OCI-LY1 (cell line): ENCODE results near the gene MEIOSIN.
A peak's percentile ranks its signal among the peaks of the same experiment; 100 is the strongest.

Experiments used
- H2AFZ ChIP-seq: fragments of 200-600 bp; sonication (generic), shearing (Covaris generic); 2 replicates; pipeline ENCODE4 v1.6.0; 2014; ENCODE audit warnings: antibody characterized with exemption, mild to moderate bottlenecking, low read length
- H3F3A ChIP-seq: fragments of 200-600 bp; sonication (generic), shearing (Covaris generic); 2 replicates; pipeline ENCODE4 v1.6.0; 2014; ENCODE audit warnings: mild to moderate bottlenecking, antibody characterized with exemption, low read length, moderate library complexity; ENCODE audit not compliant: insufficient read depth
- H3K27ac ChIP-seq: fragments of 200-600 bp; sonication (generic); 2 replicates; pipeline ENCODE4 v1.5.1; 2014; ENCODE audit warnings: low read length, mixed run types, mild to moderate bottlenecking, low read depth; ENCODE audit not compliant: poor library complexity, severe bottlenecking
- H3K27me3 ChIP-seq: fragments of 200-600 bp; sonication (generic); 2 replicates; pipeline ENCODE4 v1.6.0; 2014; ENCODE audit warnings: antibody characterized with exemption, mild to moderate bottlenecking, low read length, moderate library complexity; ENCODE audit not compliant: insufficient read depth
- H3K36me3 ChIP-seq: fragments of 200-600 bp; sonication (generic); 2 replicates; pipeline ENCODE4 v1.6.1; 2014; ENCODE audit warnings: mild to moderate bottlenecking, antibody characterized with exemption, low read length, moderate library complexity, mixed read lengths; ENCODE audit not compliant: insufficient read depth
- H3K4me1 ChIP-seq: fragments of 200-600 bp; sonication (generic); 2 replicates; pipeline ENCODE4 v1.5.1; 2014; ENCODE audit warnings: mild to moderate bottlenecking, low read length, moderate library complexity; ENCODE audit not compliant: insufficient read depth, severe bottlenecking
- H3K4me2 ChIP-seq: fragments of 200-600 bp; sonication (generic), shearing (Covaris generic); 2 replicates; pipeline ENCODE4 v1.6.1; 2014; ENCODE audit warnings: low read length
- H3K4me3 ChIP-seq: fragments of 200-600 bp; sonication (generic); 2 replicates; pipeline ENCODE4 v1.5.1; 2014; ENCODE audit warnings: low read length, low read depth, mild to moderate bottlenecking, mixed read lengths; ENCODE audit not compliant: poor library complexity, severe bottlenecking
- H3K79me2 ChIP-seq: fragments of 200-600 bp; shearing (Covaris generic); 2 replicates; pipeline ENCODE4 v1.6.1; 2016; ENCODE audit warnings: mixed run types, low read length, mixed read lengths; ENCODE audit not compliant: insufficient read depth
- H3K9ac ChIP-seq: fragments of 200-600 bp; sonication (generic), shearing (Covaris generic); 2 replicates; pipeline ENCODE4 v1.6.1; 2014; ENCODE audit warnings: mild to moderate bottlenecking, low read length, mixed read lengths
- H3K9me2 ChIP-seq: fragments of 200-600 bp; sonication (generic), shearing (Covaris generic); 2 replicates; pipeline ENCODE4 v1.6.1; 2014; ENCODE audit warnings: low read depth, mild to moderate bottlenecking, low read length, mixed read lengths
- H3K9me3 ChIP-seq: fragments of 200-600 bp; shearing (Covaris generic); 2 replicates; pipeline ENCODE4 v1.6.1; 2014; ENCODE audit warnings: low read length, mixed read lengths
- H4K20me1 ChIP-seq: fragments of 200-600 bp; sonication (generic), shearing (Covaris generic); 2 replicates; pipeline ENCODE4 v1.6.0; 2016; ENCODE audit warnings: mild to moderate bottlenecking, low read length; ENCODE audit not compliant: insufficient read depth
- CTCF ChIP-seq: fragments of 200-600 bp; sonication (generic), shearing (Covaris generic); IDR thresholded peaks from 2 replicates; pipeline ENCODE4 v1.5.1; 2017; ENCODE audit warnings: mild to moderate bottlenecking, antibody characterized with exemption, low read length, moderate library complexity, mixed read lengths
- EZH2 ChIP-seq: fragments of 200-600 bp; sonication (generic), shearing (Covaris generic); IDR thresholded peaks from 2 replicates; pipeline ENCODE4 v1.8.0; 2017; ENCODE audit warnings: borderline replicate concordance, mixed run types, mild to moderate bottlenecking, antibody characterized with exemption, low read length, moderate library complexity, mixed read lengths

MEIOSIN gene

GRCh38 chr19:45769821-45770191 lies 36.6 kb downstream of the MEIOSIN start:
- no peak for TF ChIP-seq EZH2
- TF ChIP-seq CTCF, result no peak
- no peaks in the 10 kb centered on the region for H3K9me2 ChIP-seq
- H3K4me2 ChIP-seq, result peak overlapping the region; percentile 86
- no peaks in the 10 kb centered on the region for H3F3A ChIP-seq
- H2AFZ ChIP-seq, result no peak overlapping the region
- peak overlapping the region; percentile 58 for H3K27ac ChIP-seq
- H3K79me2 ChIP-seq, result no peaks in the 10 kb centered on the region
- no peaks in the 10 kb centered on the region for H4K20me1 ChIP-seq
- no peaks in the 10 kb centered on the region; the same call in 1 of the 2 replicates for H3K27me3 ChIP-seq
- H3K9ac ChIP-seq, result peak overlapping the region; percentile 51
- H3K36me3 ChIP-seq, result no peaks in the 10 kb centered on the region
- H3K4me3 ChIP-seq, result peak overlapping the region; percentile 62
- H3K9me3 ChIP-seq, result no peaks in the 10 kb centered on the region
- H3K4me1 ChIP-seq, result peaks cover 34% of the 10 kb centered on the region

GRCh38 chr19:45770192-45771101 lies 37.2 kb downstream of the MEIOSIN start:
- Histone ChIP-seq H3K9me3 (no peaks in the 10 kb centered on the region), H3K4me3 (peak overlapping the region; percentile 62), H3K9ac (peak overlapping the region; percentile 51), H3K27me3 (no peaks in the 10 kb centered on the region; the same call in 1 of the 2 replicates), H4K20me1 (no peaks in the 10 kb centered on the region), H3K79me2 (no peaks in the 10 kb centered on the region), H3K4me1 (peaks cover 34% of the 10 kb centered on the region), H3K4me2 (peak overlapping the region; percentile 86), H3K36me3 (no peaks in the 10 kb centered on the region), H3K27ac (peak overlapping the region; percentile 58), H3F3A (no peaks in the 10 kb centered on the region), H3K9me2 (no peaks in the 10 kb centered on the region), H2AFZ (no peak overlapping the region)
- peak; percentile 87 for TF ChIP-seq CTCF
- TF ChIP-seq EZH2, result no peak

- Histone ChIP-seq H3K9ac (peak overlapping the region; percentile 39; the same call in 1 of the 2 replicates), H3K9me2 (no peaks in the 10 kb centered on the region), H3F3A (no peaks in the 10 kb centered on the region), H3K9me3 (no peaks in the 10 kb centered on the region), H3K4me3 (peak overlapping the region; percentile 62), H3K27me3 (no peaks in the 10 kb centered on the region; the same call in 1 of the 2 replicates), H4K20me1 (no peaks in the 10 kb centered on the region), H3K27ac (no peak overlapping the region), H3K4me2 (peak overlapping the region; percentile 86), H2AFZ (no peak overlapping the region), H3K4me1 (peaks cover 34% of the 10 kb centered on the region), H3K36me3 (no peaks in the 10 kb centered on the region), H3K79me2 (no peaks in the 10 kb centered on the region)
- TF ChIP-seq EZH2 (no peak), CTCF (no peak)
Measured at GRCh38 chr19:45771311-45771933, 38.2 kb downstream of the MEIOSIN start.
